OCI-LY7 (cell line): ENCODE results near the gene KCNAB2. TPM values are rescaled to one million over a fixed set of nuclear protein-coding genes. Genes with fewer than 3 reads are reported as not detected.

ENCODE experiments used
- BruUV-seq: library from RNA; stranded (reverse); fragments of 400-500 nt; replicated peaks from 2 replicates; lab custom pipeline; 2021; lab: Mats Ljungman, UMichigan
- CTCF ChIA-PET: fragments of 300-600 bp; sonication (Branson Sonifier 250); formaldehyde crosslinking; loops from one replicate; lab custom pipeline; 2022; ENCODE audit warnings: antibody characterized with exemption; ENCODE audit not compliant: unreplicated experiment; lab: Charles Lee
- POLR2A ChIA-PET: fragments of 300-600 bp; sonication (Branson Sonifier 250); formaldehyde crosslinking; loops from one replicate; lab custom pipeline; 2022; ENCODE audit warnings: antibody characterized with exemption; lab: Charles Lee
- DNase-seq: peaks from one replicate; pipeline ENCODE4 v3.0.0-alpha.2; 2015; ENCODE audit warnings: low spot score
- H2AFZ ChIP-seq: fragments of 200-600 bp; sonication (generic), shearing (Covaris generic); 2 replicates; pipeline ENCODE4 v1.6.1; 2014; ENCODE audit warnings: mild to moderate bottlenecking, antibody characterized with exemption, low read length, moderate library complexity
- H3K27ac ChIP-seq: fragments of 200-600 bp; sonication (generic); 2 replicates; pipeline ENCODE4 v1.5.1; 2014; ENCODE audit warnings: mixed run types, low read depth, mild to moderate bottlenecking, moderate library complexity, low read length, inconsistent platforms; ENCODE audit not compliant: poor library complexity, severe bottlenecking
- H3K36me3 ChIP-seq: fragments of 200-600 bp; sonication (generic); 2 replicates; pipeline ENCODE4 v1.6.1; 2014; ENCODE audit warnings: mild to moderate bottlenecking, antibody characterized with exemption, low read length, moderate library complexity, mixed read lengths; ENCODE audit not compliant: insufficient read depth
- H3K4me1 ChIP-seq: fragments of 200-600 bp; sonication (generic); 2 replicates; pipeline ENCODE4 v1.5.1; 2014; ENCODE audit warnings: mild to moderate bottlenecking, low read length; ENCODE audit not compliant: insufficient read depth, poor library complexity, severe bottlenecking
- H3K4me2 ChIP-seq: fragments of 200-600 bp; sonication (generic); 2 replicates; pipeline ENCODE4 v1.6.1; 2014; ENCODE audit warnings: mild to moderate bottlenecking, low read length
- H3K4me3 ChIP-seq: fragments of 200-600 bp; sonication (generic); 2 replicates; pipeline ENCODE4 v1.5.1; 2014; ENCODE audit warnings: mild to moderate bottlenecking, low read depth, low read length; ENCODE audit not compliant: poor library complexity, severe bottlenecking
- H3K79me2 ChIP-seq: fragments of 200-600 bp; sonication (generic); 2 replicates; pipeline ENCODE4 v1.6.1; 2016; ENCODE audit warnings: low read depth, mild to moderate bottlenecking, low read length, moderate library complexity, mixed read lengths; ENCODE audit not compliant: insufficient read depth
- H3K9me2 ChIP-seq: fragments of 200-600 bp; sonication (generic); 2 replicates; pipeline ENCODE4 v1.6.1; 2016; ENCODE audit warnings: mild to moderate bottlenecking, low read length, mixed read lengths; ENCODE audit not compliant: insufficient read depth
- H3K9me3 ChIP-seq: fragments of 200-600 bp; sonication (generic); 2 replicates; pipeline ENCODE4 v1.6.1; 2014; ENCODE audit warnings: mild to moderate bottlenecking, mixed run types, low read length, mixed read lengths
- H4K20me1 ChIP-seq: fragments of 200-600 bp; sonication (generic); 2 replicates; pipeline ENCODE4 v1.6.1; 2014; ENCODE audit warnings: mild to moderate bottlenecking, antibody characterized with exemption, low read length, moderate library complexity, mixed read lengths; ENCODE audit not compliant: insufficient read depth
- EZH2phosphoT487 ChIP-seq: fragments of 200-600 bp; sonication (generic); IDR thresholded peaks from 2 replicates; pipeline ENCODE4 v1.6.1; 2018; ENCODE audit warnings: low read depth, borderline replicate concordance, mild to moderate bottlenecking, mixed run types, antibody characterized with exemption, low read length, moderate library complexity, mixed read lengths
- intact Hi-C: fragments of 100-400 bp; cut with micrococcal nuclease; formaldehyde crosslinking; loops from one replicate; pipeline ENCODE4 v1.10.0; 2022; ENCODE audit not compliant: unreplicated experiment
- total RNA-seq, 2 experiments: library from RNA; depleted of rRNA in 1 of 2; stranded (reverse); fragments of >200 nt in 1 of 2; shearing (Covaris generic) in 1 of 2; gene quantifications; 2 replicates each; pipeline ENCODE4 v1.2.3, GENCODE V29; 2014 to 2022
- TF ChIP-seq, protein P1 (sequence below): fragments of 200-600 bp; sonication (generic); conservative IDR thresholded peaks from 2 replicates; pipeline ENCODE4 v1.5.1; 2014; ENCODE audit warnings: mild to moderate bottlenecking, antibody characterized with exemption, low read length, moderate library complexity, mixed read lengths

KCNAB2 gene
- total RNA-seq, 2 experiments from 2014 or later: 46.7 to 133 TPM

GRCh38 chr1:6144175-6144574 is 98.5 kb downstream of the KCNAB2 start:
- no peak for DNase-seq
- Histone ChIP-seq H3K4me2 (no peak overlapping the region), H3K27ac (no peak overlapping the region), H3K9me2 (no peaks in the 10 kb centered on the region), H3K9me3 (no peaks in the 10 kb centered on the region), H2AFZ (no peak overlapping the region), H4K20me1 (no peaks in the 10 kb centered on the region), H3K36me3 (no peaks in the 10 kb centered on the region), H3K4me1 (no peaks in the 10 kb centered on the region), H3K79me2 (no peaks in the 10 kb centered on the region), H3K4me3 (no peak overlapping the region)
- POLR2A ChIA-PET: no interaction called here
- no TSS peak for BruUV-seq
- TF ChIP-seq, protein P1, sequence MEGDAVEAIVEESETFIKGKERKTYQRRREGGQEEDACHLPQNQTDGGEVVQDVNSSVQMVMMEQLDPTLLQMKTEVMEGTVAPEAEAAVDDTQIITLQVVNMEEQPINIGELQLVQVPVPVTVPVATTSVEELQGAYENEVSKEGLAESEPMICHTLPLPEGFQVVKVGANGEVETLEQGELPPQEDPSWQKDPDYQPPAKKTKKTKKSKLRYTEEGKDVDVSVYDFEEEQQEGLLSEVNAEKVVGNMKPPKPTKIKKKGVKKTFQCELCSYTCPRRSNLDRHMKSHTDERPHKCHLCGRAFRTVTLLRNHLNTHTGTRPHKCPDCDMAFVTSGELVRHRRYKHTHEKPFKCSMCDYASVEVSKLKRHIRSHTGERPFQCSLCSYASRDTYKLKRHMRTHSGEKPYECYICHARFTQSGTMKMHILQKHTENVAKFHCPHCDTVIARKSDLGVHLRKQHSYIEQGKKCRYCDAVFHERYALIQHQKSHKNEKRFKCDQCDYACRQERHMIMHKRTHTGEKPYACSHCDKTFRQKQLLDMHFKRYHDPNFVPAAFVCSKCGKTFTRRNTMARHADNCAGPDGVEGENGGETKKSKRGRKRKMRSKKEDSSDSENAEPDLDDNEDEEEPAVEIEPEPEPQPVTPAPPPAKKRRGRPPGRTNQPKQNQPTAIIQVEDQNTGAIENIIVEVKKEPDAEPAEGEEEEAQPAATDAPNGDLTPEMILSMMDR: no peak
- no peak for TF ChIP-seq EZH2phosphoT487
- CTCF ChIA-PET: no interaction called here
- intact Hi-C loops: no loop called here

DNA sequence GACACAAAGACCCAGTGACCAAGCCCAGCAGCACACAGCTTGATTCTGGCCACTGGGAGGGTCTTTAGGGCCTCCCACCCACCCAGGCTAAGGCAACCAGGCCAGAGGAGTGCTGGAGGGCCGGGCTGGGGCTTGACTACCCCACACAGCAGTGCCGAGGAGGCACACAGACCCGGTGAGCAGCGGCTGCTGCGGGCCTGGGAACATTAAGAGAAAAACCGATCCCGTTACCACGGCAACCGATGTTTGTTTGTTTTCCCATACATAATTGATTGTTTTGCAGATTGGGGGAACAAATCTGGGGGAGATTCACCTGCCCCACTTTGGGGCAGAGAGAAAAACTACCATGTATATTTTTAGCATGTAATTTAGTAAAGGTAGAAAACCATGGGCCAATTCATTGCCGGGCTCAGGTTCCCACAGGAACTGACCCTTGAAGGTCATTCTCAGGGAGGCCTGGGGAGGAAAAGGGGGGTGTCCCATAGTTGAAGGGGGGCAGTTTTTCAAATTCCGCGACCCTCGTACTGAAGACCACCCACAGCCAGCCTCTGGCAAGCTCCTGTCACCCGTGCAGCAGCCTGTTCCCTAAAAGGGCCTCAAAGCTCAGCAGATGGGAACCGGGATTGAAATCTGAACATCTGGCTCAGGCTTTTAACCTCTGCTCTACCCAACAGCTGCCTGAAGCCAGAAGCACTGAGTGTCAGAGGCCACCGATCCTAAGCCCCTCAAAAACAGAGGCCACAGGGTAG is 99.1 kb downstream of the KCNAB2 start:
- Histone ChIP-seq H3K9me3 (no peaks in the 10 kb centered on the region), H3K27ac (no peak overlapping the region), H3K4me3 (no peak overlapping the region), H3K4me2 (no peak overlapping the region), H3K36me3 (no peaks in the 10 kb centered on the region), H3K4me1 (no peaks in the 10 kb centered on the region), H4K20me1 (no peaks in the 10 kb centered on the region), H2AFZ (no peak overlapping the region), H3K79me2 (no peaks in the 10 kb centered on the region), H3K9me2 (no peaks in the 10 kb centered on the region)
- intact Hi-C loops: no loop called here
- TF ChIP-seq EZH2phosphoT487: no peak
- TF ChIP-seq, protein P1: no peak
- CTCF ChIA-PET: no interaction called here
- POLR2A ChIA-PET: no interaction called here
- no peak for DNase-seq
- BruUV-seq: no TSS peak

GRCh38 chr1:6145396-6145750 is 99.7 kb downstream of the KCNAB2 start:
- intact Hi-C loops: no loop called here
- no TSS peak for BruUV-seq
- H3K9me3 ChIP-seq: no peaks in the 10 kb centered on the region
- H3K36me3 ChIP-seq: no peaks in the 10 kb centered on the region
- H4K20me1 ChIP-seq: no peaks in the 10 kb centered on the region
- no peaks in the 10 kb centered on the region for H3K79me2 ChIP-seq
- H3K4me2 ChIP-seq: no peak overlapping the region
- DNase-seq: no peak
- CTCF ChIA-PET: no interaction called here
- no peak for TF ChIP-seq EZH2phosphoT487
- TF ChIP-seq, protein P1: no peak
- no peaks in the 10 kb centered on the region for H3K9me2 ChIP-seq
- no peak overlapping the region for H3K4me3 ChIP-seq
- H2AFZ ChIP-seq: no peak overlapping the region
- no peaks in the 10 kb centered on the region for H3K4me1 ChIP-seq
- POLR2A ChIA-PET: no interaction called here
- no peak overlapping the region for H3K27ac ChIP-seq
